ENCODE results near the gene KLHL12. TPM values are rescaled to one million over a fixed set of nuclear protein-coding genes. Genes with fewer than 3 reads are reported as not detected.
"Not testable (repeated sequence)": the region's sequence is repeated elsewhere in the genome, so short reads cannot be mapped to it uniquely, and the experiment has no call there.

Gene KLHL12
- total and polyA plus RNA-seq, 7 donors: 7.4 to 27.4 (median 16.5) TPM

- Histone ChIP-seq H3K27me3 (ENCODE audit: insufficient read depth in 3 of 3, low read length in 2 of 3) (no peaks in the 10 kb centered on the region), H3K27ac (no peak overlapping the region), H3K36me3 (ENCODE audit: insufficient read depth in 1 of 2, low read depth in 1 of 2) (peaks cover 0 to 37% of the 10 kb centered on the region in 2 donors), H3K4me3 (no peak overlapping the region), H3K9me3 (no peaks in the 10 kb centered on the region), H3K4me1 (peaks cover 32% of the 10 kb centered on the region)
- DNase-seq (no peak), ATAC-seq (no peak)
- WGBS, 3 donors: 80 to 88% (median 86%) methylated on average over 3 of the region's 3 CpGs
- intact Hi-C loops (cut with DNase I): no loop called here
- TF ChIP-seq, protein P1, sequence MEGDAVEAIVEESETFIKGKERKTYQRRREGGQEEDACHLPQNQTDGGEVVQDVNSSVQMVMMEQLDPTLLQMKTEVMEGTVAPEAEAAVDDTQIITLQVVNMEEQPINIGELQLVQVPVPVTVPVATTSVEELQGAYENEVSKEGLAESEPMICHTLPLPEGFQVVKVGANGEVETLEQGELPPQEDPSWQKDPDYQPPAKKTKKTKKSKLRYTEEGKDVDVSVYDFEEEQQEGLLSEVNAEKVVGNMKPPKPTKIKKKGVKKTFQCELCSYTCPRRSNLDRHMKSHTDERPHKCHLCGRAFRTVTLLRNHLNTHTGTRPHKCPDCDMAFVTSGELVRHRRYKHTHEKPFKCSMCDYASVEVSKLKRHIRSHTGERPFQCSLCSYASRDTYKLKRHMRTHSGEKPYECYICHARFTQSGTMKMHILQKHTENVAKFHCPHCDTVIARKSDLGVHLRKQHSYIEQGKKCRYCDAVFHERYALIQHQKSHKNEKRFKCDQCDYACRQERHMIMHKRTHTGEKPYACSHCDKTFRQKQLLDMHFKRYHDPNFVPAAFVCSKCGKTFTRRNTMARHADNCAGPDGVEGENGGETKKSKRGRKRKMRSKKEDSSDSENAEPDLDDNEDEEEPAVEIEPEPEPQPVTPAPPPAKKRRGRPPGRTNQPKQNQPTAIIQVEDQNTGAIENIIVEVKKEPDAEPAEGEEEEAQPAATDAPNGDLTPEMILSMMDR (IDR thresholded peaks at IDR 0.05): no peak
Measured at GRCh38 chr1:202923533-202923932, 3.5 kb downstream of the KLHL12 start.

- ATAC-seq: no peak
- H3K9me3 ChIP-seq: no peaks in the 10 kb centered on the region
- no peak overlapping the region for H3K27ac ChIP-seq
- TF ChIP-seq, protein P1 (IDR thresholded peaks at IDR 0.05): no peak
- peaks cover 3 to 70% of the 10 kb centered on the region in 2 donors for H3K36me3 ChIP-seq (ENCODE audit: insufficient read depth in 1 of 2, low read depth in 1 of 2)
- peaks cover 16% of the 10 kb centered on the region for H3K4me1 ChIP-seq
- no peak overlapping the region for H3K4me3 ChIP-seq
- no peak for DNase-seq
- intact Hi-C loops (cut with DNase I): loop anchor here in 1 of 2 donors (10.0 kb wide), 1 partner anchor 165 kb away; no protein-coding TSS in a partner anchor
- H3K27me3 ChIP-seq (ENCODE audit: insufficient read depth in 3 of 3, low read length in 2 of 3): no peaks in the 10 kb centered on the region
Measured at GRCh38 chr1:202919615-202920014, 7.4 kb downstream of the KLHL12 start.

DNA sequence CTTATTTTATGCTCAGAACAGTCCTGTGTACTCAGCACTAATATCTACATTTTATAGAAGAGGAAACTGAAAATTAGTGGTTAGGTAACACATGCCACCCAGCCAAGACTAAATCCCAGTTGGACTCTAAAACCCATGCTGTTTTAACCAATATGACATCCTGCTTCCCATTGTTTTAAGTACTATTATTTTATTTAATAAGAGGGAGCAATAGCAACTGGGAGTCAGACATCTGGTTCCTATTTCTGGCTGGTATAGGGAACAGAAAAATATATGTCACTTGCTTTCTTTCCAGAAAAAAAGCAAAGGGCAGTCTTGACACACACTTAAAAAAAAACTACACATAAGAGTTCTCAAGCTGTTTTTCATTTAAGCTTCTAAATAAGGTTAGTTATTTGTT, 11.9 kb downstream of the KLHL12 start:
- Histone ChIP-seq H3K36me3 (ENCODE audit: insufficient read depth in 1 of 2, low read depth in 1 of 2) (peaks cover 12 to 98% of the 10 kb centered on the region in 2 donors), H3K4me1 (no peaks in the 10 kb centered on the region), H3K9me3 (no peaks in the 10 kb centered on the region), H3K27ac (no peak overlapping the region), H3K4me3 (no peak overlapping the region), H3K27me3 (ENCODE audit: insufficient read depth in 3 of 3, low read length in 2 of 3) (no peaks in the 10 kb centered on the region)
- intact Hi-C loops (cut with DNase I): loop anchor here in 1 of 2 donors (10.0 kb wide), 1 partner anchor 160 kb away; no protein-coding TSS in a partner anchor
- DNase-seq: no peak
- no peak for ATAC-seq
- TF ChIP-seq, protein P1 (IDR thresholded peaks at IDR 0.05): no peak

- not testable (repeated sequence) for DNase-seq; H3K9me3 ChIP-seq; H3K27ac ChIP-seq; H3K4me1 ChIP-seq; H3K27me3 ChIP-seq (ENCODE audit: insufficient read depth in 3 of 3, low read length in 2 of 3); ATAC-seq; H3K4me3 ChIP-seq
- intact Hi-C loops (cut with DNase I): loop anchor here in 1 of 2 donors (10.0 kb wide), 1 partner anchor 158 kb away; no protein-coding TSS in a partner anchor
- peaks cover 12 to 100% of the 10 kb centered on the region in 2 donors for H3K36me3 ChIP-seq (ENCODE audit: insufficient read depth in 1 of 2, low read depth in 1 of 2)
- WGBS, 3 donors: 96 to 97% (median 97%) methylated on average over 4 of the region's 4 CpGs
Measured at GRCh38 chr1:202912476-202912875, 14.6 kb downstream of the KLHL12 start.

DNA sequence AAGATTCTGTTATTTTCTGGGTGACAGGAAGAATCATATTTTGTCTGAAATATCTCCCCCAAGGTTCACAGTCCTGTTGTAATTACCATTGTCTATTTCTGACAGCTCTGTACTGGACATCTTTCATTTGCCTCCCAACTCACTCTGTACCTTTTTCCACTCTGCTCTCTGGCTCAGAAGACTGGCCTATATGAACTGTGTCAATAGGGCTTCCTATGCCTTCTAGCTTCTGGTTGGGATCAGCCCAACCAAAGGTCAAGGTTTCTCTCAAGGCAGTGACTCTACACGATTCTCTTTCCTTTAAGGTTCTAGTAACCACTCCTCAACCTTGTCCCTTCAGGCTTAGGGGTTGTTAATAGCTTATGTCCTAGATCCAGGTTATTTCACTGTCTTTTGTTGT, 17.5 kb downstream of the KLHL12 start:
- peaks cover 9 to 96% of the 10 kb centered on the region in 2 donors for H3K36me3 ChIP-seq (ENCODE audit: insufficient read depth in 1 of 2, low read depth in 1 of 2)
- intact Hi-C loops (cut with DNase I): no loop called here
- TF ChIP-seq, protein P1 (IDR thresholded peaks at IDR 0.05): no peak
- ATAC-seq (no peak), DNase-seq (no peak)
- no peaks in the 10 kb centered on the region for H3K4me1 ChIP-seq
- no peak overlapping the region for H3K4me3 ChIP-seq
- no peaks in the 10 kb centered on the region for H3K27me3 ChIP-seq (ENCODE audit: insufficient read depth in 3 of 3, low read length in 2 of 3)
- no peak overlapping the region for H3K27ac ChIP-seq
- H3K9me3 ChIP-seq: no peaks in the 10 kb centered on the region
- 65 to 79% (median 73%) methylated on average over 1 of the region's 1 CpG for WGBS, 3 donors
